H1 (cell line): Measurements from ENCODE around the gene MIA3. TPM values are rescaled to one million over a fixed set of nuclear protein-coding genes. Genes with fewer than 3 reads are reported as not detected.

ENCODE experiments used
- ATF3 ChIP-seq: IDR thresholded peaks from 2 replicates; pipeline ENCODE4 v1.6.1; 2011; ENCODE audit warnings: low read depth, mild to moderate bottlenecking, low read length; ENCODE audit not compliant: insufficient read depth
- BACH1 ChIP-seq: IDR thresholded peaks from 2 replicates; pipeline ENCODE4 v1.6.1; 2012; ENCODE audit warnings: low read length, improper control_type of control experiment
- CBX5 ChIP-seq: fragments of 300-800, 300-1000 bp; sonication (generic); IDR thresholded peaks from 2 replicates; pipeline ENCODE4 v1.7.1; 2016; ENCODE audit warnings: antibody characterized with exemption, low read length, low read depth
- CBX8 ChIP-seq: fragments of 300-800, 300-1000 bp; sonication (generic); IDR thresholded peaks from 2 replicates; pipeline ENCODE4 v1.7.1; 2016; ENCODE audit warnings: low read depth, low read length, borderline replicate concordance
- CEBPB ChIP-seq: IDR thresholded peaks from 2 replicates; pipeline ENCODE4 v1.6.1; 2012; ENCODE audit warnings: low read depth, low read length
- CREB1 ChIP-seq: IDR thresholded peaks from 2 replicates; pipeline ENCODE4 v1.6.1; 2012; ENCODE audit warnings: inconsistent platforms
- CTBP2 ChIP-seq: IDR thresholded peaks from 2 replicates; pipeline ENCODE4 v1.7.0; 2011; ENCODE audit warnings: borderline replicate concordance, mild to moderate bottlenecking, moderate library complexity, mixed read lengths, low read length; ENCODE audit not compliant: insufficient read depth, insufficient read length
- CTCF ChIP-seq, 3 experiments: IDR thresholded peaks; 1 replicate in 2 of 3; 2 replicates in 1 of 3; pipeline versions ENCODE4 v1.5.1 to v1.6.1; 2011; ENCODE audit warnings: low read length in 3 of 3, mild to moderate bottlenecking in 3 of 3, inconsistent platforms in 2 of 3, low read depth in 1 of 3, moderate library complexity in 1 of 3; ENCODE audit not compliant: insufficient read depth in 1 of 3; ENCODE audit errors: control extremely low read depth in 1 of 3
- EZH2 ChIP-seq: fragments of 200-600 bp; sonication (generic); IDR thresholded peaks from 2 replicates; pipeline ENCODE4 v1.7.1; 2012; ENCODE audit warnings: low read depth, mild to moderate bottlenecking, moderate library complexity, low read length, inconsistent platforms; ENCODE audit not compliant: severe bottlenecking
- GABPA ChIP-seq: IDR thresholded peaks from 2 replicates; pipeline ENCODE4 v1.6.1; 2011; ENCODE audit warnings: mild to moderate bottlenecking, low read length, moderate library complexity, borderline replicate concordance; ENCODE audit not compliant: insufficient read depth
- JUN ChIP-seq: IDR thresholded peaks from 2 replicates; pipeline ENCODE4 v1.6.1; 2011; ENCODE audit warnings: low read depth, mild to moderate bottlenecking, improper control_type of control experiment, low read length
- KDM5A ChIP-seq: fragments of 200-600 bp; IDR thresholded peaks from 2 replicates; pipeline ENCODE4 v1.7.1; 2012; ENCODE audit warnings: mild to moderate bottlenecking, low read length, inconsistent platforms, mixed read lengths
- MAFK ChIP-seq: IDR thresholded peaks from 2 replicates; pipeline ENCODE4 v1.6.1; 2012; ENCODE audit warnings: low read depth, mild to moderate bottlenecking, improper control_type of control experiment, low read length
- POLR2AphosphoS5 ChIP-seq: IDR thresholded peaks from 2 replicates; pipeline ENCODE4 v1.6.1; 2011; ENCODE audit warnings: low read depth, low read length
- POU5F1 ChIP-seq: IDR thresholded peaks from 2 replicates; pipeline ENCODE4 v1.6.1; 2011; ENCODE audit warnings: low read depth, mild to moderate bottlenecking, low read length, moderate library complexity
- RFX5 ChIP-seq: IDR thresholded peaks from 2 replicates; pipeline ENCODE4 v1.6.1; 2011; ENCODE audit warnings: low read depth, low read length, improper control_type of control experiment, borderline replicate concordance
- SAP30 ChIP-seq: fragments of 300-600 bp; sonication (generic); IDR thresholded peaks from 2 replicates; pipeline ENCODE4 v1.7.1; 2012; ENCODE audit warnings: low read length, moderate library complexity, mild to moderate bottlenecking, inconsistent platforms; ENCODE audit not compliant: insufficient read depth, insufficient replicate concordance
- SIN3A ChIP-seq, 2 experiments: IDR thresholded peaks in 1 of 2; conservative IDR thresholded peaks in 1 of 2; 2 replicates each; pipeline ENCODE4 v1.6.1; 2011 to 2012; ENCODE audit warnings: low read length in 2 of 2, improper control_type of control experiment in 1 of 2, low read depth in 1 of 2, mild to moderate bottlenecking in 1 of 2
- SIX5 ChIP-seq: IDR thresholded peaks from 2 replicates; pipeline ENCODE4 v1.6.1; 2011; ENCODE audit warnings: mild to moderate bottlenecking, low read depth, low read length
- SP4 ChIP-seq: IDR thresholded peaks from 2 replicates; pipeline ENCODE4 v1.6.1; 2012; ENCODE audit warnings: low read length, inconsistent platforms
- YY1 ChIP-seq: IDR thresholded peaks from 2 replicates; pipeline ENCODE4 v1.6.1; 2011; ENCODE audit warnings: low read depth, mild to moderate bottlenecking, low read length
- polyA plus RNA-seq, 7 experiments: library from polyadenylated mRNA; depleted of rRNA in 3 of 7; stranded (reverse) in 5 of 7; unstranded in 2 of 7; fragments of >200 nt in 5 of 7; fragments of 200-250 nt in 2 of 7; gene quantifications; 1 replicate in 5 of 7; 2 replicates in 1 of 7; 4 replicates in 1 of 7; pipeline versions ENCODE4 v1.2.1 to v1.2.3, GENCODE V29; 2011 to 2013; ENCODE audit warnings: missing spikeins in 2 of 7, mixed read lengths in 2 of 7
- total RNA-seq: library from RNA; stranded (reverse); fragmentation: NEBNext Ultra II Directional; extraction: Animal tissue kit (Norgen Biotek cat#: 25700); gene quantifications from 2 replicates; pipeline ENCODE4 v1.2.1, GENCODE V29; 2021

MIA3 gene
- total and polyA plus RNA-seq, 2 of the 8 experiments (the other 6 are each of a cell fraction or from before 2014, with no cell fraction given), result 69.0 to 105 TPM

- TF ChIP-seq YY1 (peak; percentile 94), BACH1 (no peak), EZH2 (no peak), POU5F1 (no peak), POLR2AphosphoS5 (peak; percentile 85), SIX5 (no peak), SAP30 (no peak), SP4 (no peak), ATF3 (no peak), RFX5 (no peak), JUN (no peak), CEBPB (no peak), CBX5 (no peak), CTBP2 (no peak), CBX8 (no peak), MAFK (no peak), CTCF (IDR thresholded peaks at IDR 0.05; ENCODE audit: control extremely low read depth in 1 of 3, insufficient read depth in 1 of 3, low read depth in 1 of 3, low read length in 3 of 3) (no peak), KDM5A (no peak), CREB1 (no peak; the same call in 1 of the 2 replicates), SIN3A (conservative IDR thresholded peaks at IDR 0.05 in 1 of 2, IDR thresholded peaks at IDR 0.05 in 1 of 2; ENCODE audit: low read depth in 1 of 2, low read length in 2 of 2) (peak in 1 of 2 experiments; percentile 40; a peak in 1 of 4 replicates), GABPA (no peak)
These were observed at the start of gene MIA3 (continued) for GRCh38 chr1:222618001-222618879.
